Neural crest cell (in vitro differentiated cells): Measurements from ENCODE around the gene VAPA. TPM values are rescaled to one million over a fixed set of nuclear protein-coding genes. Genes with fewer than 3 reads are reported as not detected.
A peak's percentile ranks its signal among the peaks of the same experiment; 100 is the strongest.

Source experiments
- DNase-seq: peaks from one replicate; pipeline ENCODE4 v3.0.0; 2021; ENCODE audit warnings: low read depth, mixed read lengths, low spot score
- H3K27ac Mint-ChIP-seq: one replicate; pipeline ENCODE4 v1.8.0; 2021; ENCODE audit warnings: mild to moderate bottlenecking, mixed read lengths; ENCODE audit not compliant: unreplicated experiment
- H3K27me3 Mint-ChIP-seq: 2 replicates; pipeline ENCODE4 v1.8.0; 2021; ENCODE audit warnings: low read depth, mild to moderate bottlenecking, mixed read lengths
- H3K36me3 Mint-ChIP-seq: 2 replicates; pipeline ENCODE4 v1.8.0; 2021; ENCODE audit warnings: low read depth, mild to moderate bottlenecking, mixed read lengths
- H3K4me1 Mint-ChIP-seq: 2 replicates; pipeline ENCODE4 v1.8.0; 2021; ENCODE audit warnings: mixed read lengths
- H3K4me3 Mint-ChIP-seq: one replicate; pipeline ENCODE4 v1.8.0; 2021; ENCODE audit warnings: mild to moderate bottlenecking, mixed read lengths
- H3K9me3 Mint-ChIP-seq: 2 replicates; pipeline ENCODE4 v1.8.0; 2021; ENCODE audit warnings: mixed read lengths
- long read RNA-seq: library from polyadenylated mRNA; unstranded; transcript quantifications from one replicate; pipeline ENCODE4 v2.0.0, GENCODE V29; 2020
- total RNA-seq: library from RNA; stranded (reverse); gene quantifications from 2 replicates; pipeline ENCODE4 v1.2.1, GENCODE V29; 2021
- TF ChIP-seq, protein P1 (sequence below): fragments of 200-600 bp; sonication (generic); conservative IDR thresholded peaks from 2 replicates; pipeline ENCODE4 v1.5.0; 2021; ENCODE audit warnings: antibody characterized with exemption, mild to moderate bottlenecking

Gene VAPA, protein sequence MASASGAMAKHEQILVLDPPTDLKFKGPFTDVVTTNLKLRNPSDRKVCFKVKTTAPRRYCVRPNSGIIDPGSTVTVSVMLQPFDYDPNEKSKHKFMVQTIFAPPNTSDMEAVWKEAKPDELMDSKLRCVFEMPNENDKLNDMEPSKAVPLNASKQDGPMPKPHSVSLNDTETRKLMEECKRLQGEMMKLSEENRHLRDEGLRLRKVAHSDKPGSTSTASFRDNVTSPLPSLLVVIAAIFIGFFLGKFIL
- total RNA-seq, result 125 and 126 TPM in 2 replicates
- long read RNA-seq, full-length matches to known transcripts, result 349 of 366 reads
- long read RNA-seq, partial matches to known transcripts, result 2 of 366 reads
- long read RNA-seq, other reads (novel, unspliced or antisense), result 15 of 366 reads

DNA sequence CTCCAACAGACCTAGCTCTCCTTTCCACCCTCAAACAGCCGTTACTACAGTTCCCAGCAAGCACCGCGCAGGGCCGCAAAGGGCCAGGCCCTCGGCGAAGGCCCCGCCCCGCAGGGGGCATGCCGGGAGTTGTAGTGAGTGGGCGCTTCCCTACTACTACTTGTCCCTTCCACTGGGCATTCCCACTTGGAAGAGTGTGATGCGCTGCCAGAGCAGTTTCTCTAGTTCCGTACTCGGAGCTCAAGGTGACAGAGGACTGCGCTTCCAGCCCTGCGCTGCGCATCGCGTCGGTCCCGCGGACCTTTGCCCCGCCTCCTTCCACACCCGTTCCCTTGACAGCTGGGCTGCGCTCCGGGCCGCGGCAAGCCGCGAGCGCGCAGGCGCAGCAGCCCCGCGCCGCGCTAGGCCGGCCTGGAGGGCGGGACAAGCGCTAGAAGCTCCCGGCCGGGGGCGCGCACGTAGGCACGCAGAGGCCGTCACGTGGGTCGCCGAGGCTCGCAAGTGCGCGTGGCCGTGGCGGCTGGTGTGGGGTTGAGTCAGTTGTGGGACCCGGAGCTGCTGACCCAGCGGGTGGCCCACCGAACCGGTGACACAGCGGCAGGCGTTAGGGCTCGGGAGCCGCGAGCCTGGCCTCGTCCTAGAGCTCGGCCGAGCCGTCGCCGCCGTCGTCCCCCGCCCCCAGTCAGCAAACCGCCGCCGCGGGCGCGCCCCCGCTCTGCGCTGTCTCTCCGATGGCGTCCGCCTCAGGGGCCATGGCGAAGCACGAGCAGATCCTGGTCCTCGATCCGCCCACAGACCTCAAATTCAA is at the start of gene VAPA:
Gene VAPA, plus strand, starts transcription at position 491 of the 808 bp plus-strand sequence. Its CDS starts 241 bp downstream, at position 732.
- peaks cover 24% of the 10 kb centered on the region for H3K4me1 Mint-ChIP-seq
- peak within 1 kb of the TSS; percentile 90 for H3K27ac Mint-ChIP-seq
- no peaks in the 10 kb centered on the region for H3K9me3 Mint-ChIP-seq
- H3K36me3 Mint-ChIP-seq, result no peaks in the 10 kb centered on the region
- H3K27me3 Mint-ChIP-seq, result no peaks in the 10 kb centered on the region
- H3K4me3 Mint-ChIP-seq, result peak within 1 kb of the TSS; percentile 93
- DNase-seq, result peak; percentile 87
- TF ChIP-seq, protein P1, sequence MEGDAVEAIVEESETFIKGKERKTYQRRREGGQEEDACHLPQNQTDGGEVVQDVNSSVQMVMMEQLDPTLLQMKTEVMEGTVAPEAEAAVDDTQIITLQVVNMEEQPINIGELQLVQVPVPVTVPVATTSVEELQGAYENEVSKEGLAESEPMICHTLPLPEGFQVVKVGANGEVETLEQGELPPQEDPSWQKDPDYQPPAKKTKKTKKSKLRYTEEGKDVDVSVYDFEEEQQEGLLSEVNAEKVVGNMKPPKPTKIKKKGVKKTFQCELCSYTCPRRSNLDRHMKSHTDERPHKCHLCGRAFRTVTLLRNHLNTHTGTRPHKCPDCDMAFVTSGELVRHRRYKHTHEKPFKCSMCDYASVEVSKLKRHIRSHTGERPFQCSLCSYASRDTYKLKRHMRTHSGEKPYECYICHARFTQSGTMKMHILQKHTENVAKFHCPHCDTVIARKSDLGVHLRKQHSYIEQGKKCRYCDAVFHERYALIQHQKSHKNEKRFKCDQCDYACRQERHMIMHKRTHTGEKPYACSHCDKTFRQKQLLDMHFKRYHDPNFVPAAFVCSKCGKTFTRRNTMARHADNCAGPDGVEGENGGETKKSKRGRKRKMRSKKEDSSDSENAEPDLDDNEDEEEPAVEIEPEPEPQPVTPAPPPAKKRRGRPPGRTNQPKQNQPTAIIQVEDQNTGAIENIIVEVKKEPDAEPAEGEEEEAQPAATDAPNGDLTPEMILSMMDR, result no peak

GRCh38 chr18:9865764-9866490 is 47.9 kb upstream of the VAPA start:
- Mint-ChIP-seq H3K4me3 (no peak overlapping the region), H3K27me3 (no peaks in the 10 kb centered on the region), H3K27ac (no peak overlapping the region), H3K4me1 (peaks cover 36% of the 10 kb centered on the region), H3K9me3 (peaks cover 12% of the 10 kb centered on the region), H3K36me3 (peaks cover 17% of the 10 kb centered on the region)
- no peak for DNase-seq
- TF ChIP-seq, protein P1, result no peak

DNA sequence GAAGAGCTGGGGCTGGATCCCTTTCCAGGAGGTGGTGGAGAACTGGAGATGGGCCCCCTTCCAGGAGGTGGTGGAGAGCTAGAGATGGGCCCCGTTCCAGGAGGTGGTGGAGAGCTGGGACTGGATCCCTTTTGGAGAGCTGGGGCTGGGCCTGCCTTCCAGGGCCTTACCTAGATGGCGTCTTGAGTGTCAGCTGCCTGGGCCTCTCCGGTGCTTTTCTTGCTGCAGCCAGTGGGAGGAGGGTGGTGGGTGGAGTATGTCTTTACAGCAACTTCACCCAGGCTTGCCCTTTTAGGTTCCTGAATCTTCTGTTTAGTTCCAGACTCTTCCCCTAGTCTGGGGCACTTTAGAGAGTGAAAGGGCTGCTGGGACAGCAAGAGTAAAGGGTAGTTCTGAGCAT is 47.2 kb upstream of the VAPA start:
- Mint-ChIP-seq H3K4me3 (no peak overlapping the region), H3K9me3 (peaks cover 12% of the 10 kb centered on the region), H3K4me1 (peaks cover 42% of the 10 kb centered on the region), H3K36me3 (peaks cover 15% of the 10 kb centered on the region), H3K27ac (no peak overlapping the region), H3K27me3 (no peaks in the 10 kb centered on the region)
- no peak for DNase-seq
- TF ChIP-seq, protein P1, result no peak

- Mint-ChIP-seq H3K36me3 (peaks cover 14% of the 10 kb centered on the region), H3K27me3 (no peaks in the 10 kb centered on the region), H3K9me3 (peaks cover 12% of the 10 kb centered on the region), H3K4me3 (no peak overlapping the region), H3K27ac (no peak overlapping the region), H3K4me1 (peaks cover 42% of the 10 kb centered on the region)
- no peak for DNase-seq
- TF ChIP-seq, protein P1, result no peak
Observed at GRCh38 chr18:9867071-9867594, 46.7 kb upstream of the VAPA start.
